NCI-H1694 (cell line): ENCODE results near the gene AADACL4.
"Not testable (repeated sequence)": the region's sequence is repeated elsewhere in the genome, so short reads cannot be mapped to it uniquely, and the experiment has no call there.

Source experiments
- DNase-seq: peaks from one replicate; lab custom pipeline; 2025; lab: John Stamatoyannopoulos, UW

The AADACL4 gene

DNA sequence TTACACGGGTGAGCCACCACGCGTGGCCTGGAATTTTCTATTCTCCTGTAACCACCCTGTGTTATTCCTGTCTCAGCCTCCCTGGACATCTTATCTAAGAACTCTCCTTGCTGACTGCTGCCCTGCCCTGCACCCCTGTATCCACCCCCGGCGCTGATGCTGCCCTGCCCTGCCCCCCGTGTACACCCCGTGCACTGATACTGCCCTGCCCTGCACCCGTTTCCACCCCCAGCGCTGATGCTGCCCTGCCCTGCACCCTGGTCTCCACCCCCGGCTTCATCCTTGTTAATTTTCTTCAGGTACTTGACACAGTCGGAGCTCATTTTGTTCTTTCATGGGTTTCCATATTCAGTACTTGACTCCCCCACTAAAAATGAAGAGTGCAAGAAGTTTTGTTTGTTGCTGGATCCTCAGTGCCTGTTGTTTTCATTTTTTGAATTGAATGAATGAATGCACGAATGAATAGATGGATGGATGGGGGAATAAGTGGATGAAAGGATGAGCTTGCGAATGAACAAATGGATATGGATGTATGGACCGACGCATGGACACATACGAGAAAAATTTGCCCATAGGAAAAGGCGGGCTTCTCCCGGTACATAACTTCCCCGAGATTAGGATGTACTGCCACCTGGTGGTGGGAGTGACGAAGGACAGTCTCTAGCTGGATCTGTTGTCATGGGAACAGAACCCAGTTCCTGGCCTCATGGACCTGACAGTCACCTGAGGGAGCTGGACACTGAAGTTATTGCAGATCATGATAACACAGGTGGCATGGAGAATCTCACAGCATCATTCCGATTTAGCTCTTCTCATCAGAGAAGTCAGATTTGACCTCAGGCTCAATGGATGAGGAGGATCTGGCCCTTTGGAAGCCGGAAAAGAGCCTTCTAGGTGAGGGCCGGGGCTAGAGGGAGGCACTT, 14.9 kb downstream of the AADACL4 start:
- DNase-seq = peak; percentile 47

DNA sequence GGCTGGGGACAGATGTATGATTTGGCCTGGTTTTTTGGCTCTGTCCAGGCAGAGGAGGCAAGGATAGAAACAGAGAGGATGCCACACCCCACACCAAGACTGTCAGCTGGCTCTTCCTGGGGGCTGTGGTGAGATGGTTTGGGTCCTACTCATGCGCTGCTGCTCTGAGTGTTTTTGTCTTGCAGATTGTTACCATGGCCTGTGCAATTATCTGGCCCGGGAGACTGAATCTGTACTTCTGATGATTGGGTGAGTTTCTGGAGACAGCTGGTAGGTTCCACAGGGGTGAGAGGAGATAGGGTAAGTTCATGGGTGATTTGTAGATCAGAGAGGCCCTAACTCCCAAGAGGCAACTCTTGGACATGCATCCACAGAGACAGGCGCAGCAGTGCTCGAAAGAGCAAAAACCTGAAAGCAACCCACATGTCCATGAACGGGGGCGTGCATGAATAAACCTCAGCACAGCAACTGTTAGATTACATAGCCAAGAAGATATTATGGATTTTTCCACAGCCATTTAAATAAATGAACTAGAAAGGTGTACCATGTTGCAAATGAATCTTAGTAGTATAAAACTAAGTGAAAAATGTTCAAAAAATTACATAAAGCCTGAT, 17.8 kb downstream of the AADACL4 start:
- no peak for DNase-seq

DNA sequence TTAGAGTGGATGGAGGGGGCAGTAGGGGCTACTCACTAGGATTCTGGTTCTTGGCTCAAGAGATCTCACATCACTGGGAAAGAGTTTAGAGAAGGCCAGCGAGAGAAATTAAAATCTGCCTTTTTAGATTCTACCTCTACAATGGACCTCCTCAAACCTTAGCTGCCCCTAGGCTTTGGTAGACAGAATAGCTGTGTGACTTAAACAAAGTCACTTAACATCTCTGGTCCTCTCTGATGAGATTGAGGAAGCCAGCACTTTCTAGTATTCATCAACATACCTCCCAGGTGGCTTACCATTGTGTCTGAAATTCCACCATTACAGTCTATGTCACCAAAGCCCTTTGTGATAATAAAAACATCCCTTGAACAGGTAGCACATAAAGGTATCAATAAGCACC, 18.7 kb downstream of the AADACL4 start:
- DNase-seq = no peak

DNA sequence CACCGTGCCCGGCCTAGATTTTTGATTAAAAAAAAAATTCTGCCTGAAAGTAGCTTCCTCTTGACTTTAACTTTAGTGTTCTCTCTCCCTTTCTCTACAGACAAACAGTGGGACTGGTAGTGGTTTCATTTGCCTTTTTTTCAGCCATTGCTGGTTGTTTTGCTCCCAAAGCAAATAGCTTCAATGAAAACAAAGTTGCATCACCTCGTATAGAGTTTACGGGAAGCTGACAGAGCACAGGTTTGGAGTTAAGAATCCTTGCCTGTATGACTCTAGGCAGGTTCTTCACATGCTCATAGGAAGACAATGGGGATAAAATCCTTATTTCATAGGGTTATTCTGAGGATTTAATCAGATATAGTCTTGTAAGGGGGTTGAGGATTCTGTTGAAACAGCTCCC, 21.6 kb downstream of the AADACL4 start:
- DNase-seq = no peak

DNA sequence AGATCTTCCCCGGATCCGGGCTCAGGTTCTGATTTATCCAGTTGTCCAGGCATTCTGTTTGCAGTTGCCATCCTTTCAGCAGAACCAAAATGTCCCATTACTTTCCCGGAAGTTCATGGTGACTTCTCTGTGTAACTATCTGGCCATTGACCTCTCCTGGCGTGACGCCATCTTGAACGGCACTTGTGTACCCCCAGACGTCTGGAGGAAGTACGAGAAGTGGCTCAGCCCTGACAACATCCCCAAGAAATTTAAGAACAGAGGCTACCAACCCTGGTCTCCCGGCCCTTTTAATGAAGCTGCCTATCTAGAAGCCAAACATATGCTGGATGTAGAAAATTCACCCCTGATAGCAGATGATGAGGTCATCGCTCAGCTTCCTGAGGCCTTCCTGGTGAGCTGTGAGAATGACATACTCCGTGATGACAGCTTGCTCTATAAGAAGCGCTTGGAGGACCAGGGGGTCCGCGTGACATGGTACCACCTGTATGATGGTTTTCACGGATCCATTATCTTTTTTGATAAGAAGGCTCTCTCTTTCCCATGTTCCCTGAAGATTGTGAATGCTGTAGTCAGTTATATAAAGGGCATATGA, 22.4 kb downstream of the AADACL4 start:
- no peak for DNase-seq

DNA sequence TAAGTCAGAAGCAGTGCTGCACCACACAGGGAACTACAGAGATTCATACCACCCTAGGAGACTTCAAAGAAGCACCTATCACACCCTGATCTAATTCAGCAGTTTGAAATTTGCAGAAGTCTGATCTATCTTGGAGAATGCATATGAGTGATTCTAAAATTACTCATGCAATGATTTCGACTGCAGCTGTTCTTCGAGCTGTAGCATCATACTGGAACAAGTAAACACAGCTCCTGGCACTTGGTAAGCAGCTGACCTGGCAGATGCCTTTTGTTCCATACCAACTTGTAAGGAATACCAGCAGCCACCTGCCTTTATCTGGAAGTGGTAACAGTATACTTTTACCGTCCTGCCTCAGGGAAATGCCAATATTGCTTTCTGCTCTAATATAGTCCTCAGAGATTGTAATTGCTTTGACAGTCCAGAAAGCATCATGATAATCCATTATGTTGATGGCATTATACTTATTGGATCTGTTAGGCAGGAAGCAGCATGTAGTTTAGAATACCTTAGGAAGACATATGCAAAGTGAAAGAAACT, 25.7 kb downstream of the AADACL4 start:
- no peak for DNase-seq

DNA sequence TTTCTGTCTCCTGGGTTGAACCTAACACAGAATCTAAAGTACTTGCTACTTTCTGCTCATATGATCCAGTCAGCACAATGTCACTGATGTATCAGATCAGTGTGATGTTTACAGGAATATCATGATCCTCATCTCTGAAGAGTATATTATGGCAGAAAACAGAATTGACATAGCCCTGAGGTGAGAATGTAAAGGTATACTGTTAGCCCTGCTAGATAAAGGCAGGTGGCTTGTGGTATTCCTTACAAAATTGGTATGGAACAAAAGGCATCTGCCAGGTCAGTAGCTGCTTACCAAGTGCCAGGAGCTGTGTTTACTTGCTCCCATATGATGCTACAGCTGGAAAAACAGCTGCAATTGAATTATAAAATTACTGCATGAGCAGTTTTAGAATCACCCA, 30.5 kb downstream of the AADACL4 start:
- DNase-seq = no peak

DNA sequence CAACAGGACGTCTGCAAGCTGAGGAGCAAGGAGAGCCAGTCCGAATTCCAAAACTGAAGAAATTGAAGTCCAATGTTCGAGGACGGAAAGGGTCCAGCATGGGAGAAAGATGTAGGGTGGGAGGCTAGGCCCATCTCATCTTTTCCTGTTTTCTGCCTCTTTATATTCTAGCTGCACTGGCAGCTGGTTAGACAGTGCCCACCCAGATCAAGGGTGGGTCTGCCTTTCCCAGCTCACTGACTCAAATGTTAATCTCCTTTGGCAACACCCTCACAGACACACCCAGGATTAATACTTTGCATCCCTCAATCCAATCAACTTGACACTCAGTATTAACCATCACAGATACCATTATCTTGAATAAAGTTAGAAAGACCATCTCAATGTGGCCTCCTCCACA, 32.2 kb downstream of the AADACL4 start:
- DNase-seq = not testable (repeated sequence)

DNA sequence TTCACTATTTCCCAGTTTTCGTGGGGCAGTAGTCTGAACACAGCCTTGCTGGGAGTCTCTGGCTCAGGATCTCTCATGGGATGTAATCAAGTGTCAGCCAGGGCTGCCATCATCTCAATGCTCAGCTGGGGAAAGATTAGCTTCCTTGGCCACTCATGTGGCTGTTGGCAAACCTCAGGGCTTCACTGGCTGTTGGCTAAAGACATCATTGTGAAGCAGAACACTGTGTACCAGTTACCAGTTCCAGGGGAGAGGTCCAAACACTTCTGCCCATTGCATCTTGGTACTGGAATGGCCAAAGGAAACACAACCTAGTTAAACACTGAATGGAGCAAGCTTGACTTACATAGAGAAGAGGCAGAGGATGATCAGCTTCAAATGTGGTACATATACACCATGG, 33.7 kb downstream of the AADACL4 start:
- DNase-seq = no peak

DNA sequence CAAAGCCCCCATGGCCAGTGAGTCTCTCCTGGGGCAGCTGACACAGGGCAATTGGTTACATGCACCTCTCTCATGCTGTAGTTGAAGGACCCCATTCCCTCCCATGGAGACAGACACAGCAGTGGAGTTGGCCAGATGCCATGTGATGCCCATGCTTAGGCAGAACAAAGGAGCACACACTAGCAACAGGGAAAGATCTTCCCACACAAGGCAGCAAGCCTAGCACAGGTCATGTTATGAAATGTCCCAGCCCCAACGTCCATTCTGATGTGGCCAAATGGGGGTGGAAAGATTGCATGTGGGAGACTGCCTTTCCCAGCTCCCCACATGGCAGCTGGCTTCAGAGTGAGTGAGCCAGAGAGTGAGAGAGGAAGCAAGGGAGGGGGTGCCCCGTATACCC, 34.5 kb downstream of the AADACL4 start:
- DNase-seq = no peak

DNA sequence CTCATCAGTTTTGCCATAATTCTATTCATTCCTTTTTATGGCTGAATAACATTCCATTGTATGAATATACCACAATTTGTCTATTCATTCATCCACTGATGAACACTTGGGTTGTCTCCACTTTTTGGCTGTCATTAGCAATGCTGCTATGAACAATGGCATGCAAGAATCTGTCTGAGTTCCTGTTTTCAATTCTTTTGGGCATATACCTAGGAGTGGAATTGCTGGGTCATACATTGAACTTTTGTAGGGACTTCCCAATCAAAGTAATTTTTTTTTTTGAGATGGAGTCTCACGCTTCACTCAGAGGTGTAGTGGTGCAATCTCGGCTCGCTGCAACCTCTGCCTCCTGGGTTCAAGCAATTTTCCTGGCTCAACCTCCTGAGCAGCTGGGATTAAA, 34.9 kb downstream of the AADACL4 start:
- DNase-seq = no peak

DNA sequence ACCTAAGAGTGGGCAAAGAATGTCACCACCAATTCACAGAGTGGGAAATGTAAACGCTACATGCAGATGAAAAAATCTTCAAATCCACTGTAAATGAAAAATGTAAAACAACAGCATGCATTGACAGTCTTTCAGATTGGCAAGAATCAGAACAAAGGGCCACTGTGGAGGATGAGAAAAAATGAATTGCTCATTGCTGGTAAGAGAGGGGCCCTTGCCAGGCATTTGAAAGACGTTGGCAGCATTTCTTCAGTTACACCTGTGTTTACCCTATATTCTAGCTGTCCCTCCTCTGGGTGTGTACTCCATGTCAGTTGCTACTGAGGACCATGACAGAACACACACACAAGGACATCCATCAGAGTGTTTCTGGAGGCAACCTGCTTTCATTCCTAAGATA, 46.3 kb downstream of the AADACL4 start:
- DNase-seq = no peak

DNA sequence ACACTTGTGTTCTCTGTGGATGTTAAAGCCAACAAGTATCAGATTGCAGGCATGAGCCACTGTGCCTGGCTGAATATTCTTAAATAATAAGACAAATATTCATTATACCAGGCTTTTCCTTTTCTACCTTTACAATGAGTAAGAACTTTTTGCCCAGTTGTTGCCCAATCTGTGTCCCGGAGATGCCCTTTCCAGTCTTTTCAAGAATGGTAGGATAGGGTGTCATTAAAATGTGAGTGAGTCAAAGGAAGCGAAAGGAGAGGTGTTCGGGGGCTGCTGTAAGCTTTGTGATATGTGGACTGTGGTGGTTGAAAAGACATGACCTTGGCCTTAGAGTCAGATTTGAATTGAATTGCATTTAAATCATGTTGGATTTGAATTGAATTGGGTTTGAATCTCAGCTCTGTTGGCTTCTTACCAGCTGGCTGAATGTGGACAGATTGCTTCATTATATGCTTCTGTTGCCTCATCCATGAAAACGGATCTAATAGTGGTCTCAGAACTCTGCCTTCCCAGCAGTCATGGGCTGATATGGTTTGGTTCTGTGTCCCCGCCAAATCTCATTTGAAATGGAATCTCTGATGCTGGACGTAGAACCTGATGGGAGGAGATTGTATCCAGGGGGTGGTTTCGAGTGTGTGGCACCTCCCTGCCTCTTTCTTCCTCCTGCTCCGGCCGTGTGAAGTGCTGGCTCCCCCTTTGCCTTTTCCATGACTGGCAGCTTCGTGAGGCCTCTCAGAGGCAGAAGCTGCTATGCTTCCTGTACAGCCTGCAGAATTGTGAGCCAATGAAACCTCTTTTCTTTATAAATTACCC, 49.3 kb downstream of the AADACL4 start:
- DNase-seq = no peak

DNA sequence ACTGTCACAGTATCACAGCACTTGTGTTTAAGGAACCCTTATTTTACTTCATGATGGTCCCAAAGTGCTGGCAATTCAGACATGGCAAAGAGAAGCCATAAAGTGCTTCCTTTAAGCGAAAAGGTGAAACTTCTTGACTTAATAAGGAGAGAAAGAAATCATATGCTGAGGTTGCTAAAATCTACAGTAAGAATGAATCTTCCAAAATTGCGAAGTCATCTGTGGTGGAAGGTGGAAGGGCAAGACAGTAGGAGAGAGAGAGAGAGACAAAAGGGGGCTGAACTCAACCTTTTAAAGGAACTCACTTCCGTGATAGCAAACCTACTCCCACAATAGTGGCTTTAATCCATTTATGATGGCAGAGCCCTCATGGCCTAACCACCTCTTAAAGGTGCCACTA, 52.8 kb downstream of the AADACL4 start:
- DNase-seq = no peak

DNA sequence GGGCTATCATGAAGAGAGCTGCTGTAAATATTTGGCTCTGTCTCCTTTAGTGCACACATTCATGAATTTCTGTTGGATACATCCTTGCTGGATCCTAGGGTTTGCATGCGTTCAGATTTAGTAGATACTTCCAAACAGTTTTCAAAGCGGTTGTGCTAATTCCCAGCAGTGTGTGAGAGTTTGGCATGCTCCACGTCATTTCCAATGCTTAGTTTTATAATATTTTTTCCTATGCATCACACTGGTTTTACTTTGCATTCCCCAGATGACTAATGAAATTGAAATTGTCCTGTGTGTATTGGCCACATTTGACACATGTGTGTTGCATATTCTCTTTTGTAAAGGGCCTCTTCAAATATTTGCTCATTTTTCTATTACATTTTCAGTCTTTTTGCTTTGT, 53.5 kb downstream of the AADACL4 start:
- no peak for DNase-seq

DNA sequence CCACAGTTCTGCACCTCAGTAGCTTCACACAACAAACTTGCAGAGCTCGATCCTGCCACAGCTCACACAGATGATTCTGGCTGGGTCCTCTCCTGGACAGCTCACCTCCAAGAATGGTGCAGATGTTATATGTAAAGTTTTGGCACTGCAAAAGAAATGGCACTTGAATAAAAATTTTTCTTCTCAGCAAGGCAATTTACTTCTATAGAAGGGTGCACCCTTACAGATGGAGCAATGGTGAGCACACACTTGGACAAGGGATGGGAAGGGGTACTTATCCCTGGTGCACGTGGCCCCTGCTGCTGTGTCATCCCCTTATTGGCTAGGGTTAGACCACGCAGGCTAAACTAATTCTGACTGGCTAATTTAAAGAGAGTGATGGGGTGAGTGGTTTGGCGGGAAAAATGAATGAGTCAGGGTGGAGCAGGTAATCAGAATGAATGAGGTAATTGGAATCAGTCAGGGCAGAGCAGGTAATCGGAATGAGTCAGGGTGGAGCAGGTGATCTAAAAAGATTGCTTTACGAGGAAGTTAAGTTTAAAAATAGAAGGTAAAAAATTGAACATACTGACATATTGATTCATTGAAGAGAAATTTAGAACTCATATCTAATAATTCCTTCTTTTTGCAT, 60.1 kb downstream of the AADACL4 start:
- no peak for DNase-seq

DNA sequence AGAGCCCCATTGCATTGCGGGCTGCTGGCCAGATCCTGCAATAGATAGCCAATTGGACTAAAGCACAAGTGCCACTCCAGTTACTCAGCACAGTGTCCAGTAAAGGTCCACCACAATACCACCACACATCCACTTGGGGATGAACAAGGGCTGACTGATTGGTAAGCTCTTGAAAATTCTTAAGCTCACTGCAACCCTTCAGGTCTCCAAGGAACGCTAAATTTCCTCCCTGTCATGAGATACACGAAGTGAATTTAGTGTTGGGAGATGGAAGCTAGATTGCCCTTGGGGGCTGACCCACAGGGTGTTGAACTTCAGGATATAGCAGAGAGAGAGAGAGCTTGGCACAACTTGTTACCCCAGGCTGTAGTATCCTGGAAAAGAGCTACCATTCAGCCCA, 62.2 kb downstream of the AADACL4 start:
- no peak for DNase-seq

DNA sequence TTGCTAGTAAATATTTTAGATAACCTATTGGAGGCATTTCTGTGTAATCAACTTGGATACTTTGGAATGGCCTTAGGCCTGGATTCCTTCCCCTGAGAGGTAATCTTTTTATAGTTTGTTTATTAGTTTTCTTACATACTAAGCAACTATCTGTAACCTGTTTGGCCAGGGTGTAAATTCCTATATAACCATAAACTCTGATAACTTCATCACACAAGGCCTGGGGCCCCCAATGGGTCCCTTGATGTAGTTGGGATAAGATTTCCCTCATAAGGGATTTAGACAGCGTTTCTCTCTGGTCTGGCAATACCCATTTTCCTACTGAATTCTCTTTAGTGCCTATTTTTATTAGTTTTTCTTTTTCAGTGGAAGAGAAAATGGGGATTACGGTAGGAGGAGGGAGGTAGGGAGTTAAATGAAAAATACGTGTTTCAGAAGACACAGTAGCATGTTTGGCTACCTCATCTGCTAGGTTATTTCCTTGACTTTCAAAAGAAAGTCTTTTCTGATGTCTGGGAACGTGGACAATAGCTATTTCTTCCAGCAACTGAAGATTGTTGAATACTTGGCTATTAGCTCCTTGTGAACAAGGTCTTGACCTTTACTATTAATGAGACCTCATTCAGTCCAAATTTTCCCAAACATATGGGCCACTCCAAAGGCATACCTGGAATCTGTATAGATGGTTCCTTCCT, 64.7 kb downstream of the AADACL4 start:
- no peak for DNase-seq

DNA sequence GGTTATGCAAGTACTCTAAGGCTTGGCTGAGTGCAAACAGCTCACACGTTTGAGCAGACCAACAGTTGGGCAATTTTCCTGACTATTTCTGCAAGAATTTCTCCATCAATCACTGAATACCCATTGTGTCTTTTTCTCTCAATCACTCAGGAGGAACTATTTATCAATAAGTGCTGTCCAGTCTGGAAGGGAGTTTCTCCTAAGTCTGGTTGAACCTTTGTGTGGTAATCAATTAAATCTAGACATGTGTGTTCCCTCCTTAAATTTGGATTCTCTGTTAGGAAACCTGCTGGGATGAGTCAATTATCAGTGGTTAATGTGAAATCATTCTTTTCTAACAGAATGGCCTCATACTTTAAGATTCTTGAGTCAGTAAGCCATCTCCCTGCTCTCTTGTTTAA, 65.2 kb downstream of the AADACL4 start:
- DNase-seq = no peak

DNA sequence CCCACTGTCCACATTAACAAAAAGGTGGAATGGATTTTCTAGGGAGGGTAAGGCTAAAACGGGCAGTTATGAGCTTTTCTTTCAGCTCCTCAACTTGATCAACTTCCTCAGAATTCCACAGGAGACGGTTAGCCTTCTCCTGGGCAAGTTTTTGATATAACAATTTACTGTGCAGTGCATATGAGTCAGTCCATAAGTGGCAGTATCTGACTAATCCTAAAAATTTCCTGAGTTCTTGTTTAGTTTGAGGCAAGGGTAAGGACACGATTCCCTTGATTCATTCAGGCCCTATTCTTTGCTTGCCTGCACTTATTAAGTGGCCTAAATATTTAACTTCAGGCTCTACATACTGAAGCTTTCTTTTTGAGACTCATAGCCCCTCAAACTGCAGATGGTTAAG, 65.8 kb downstream of the AADACL4 start:
- no peak for DNase-seq

DNA sequence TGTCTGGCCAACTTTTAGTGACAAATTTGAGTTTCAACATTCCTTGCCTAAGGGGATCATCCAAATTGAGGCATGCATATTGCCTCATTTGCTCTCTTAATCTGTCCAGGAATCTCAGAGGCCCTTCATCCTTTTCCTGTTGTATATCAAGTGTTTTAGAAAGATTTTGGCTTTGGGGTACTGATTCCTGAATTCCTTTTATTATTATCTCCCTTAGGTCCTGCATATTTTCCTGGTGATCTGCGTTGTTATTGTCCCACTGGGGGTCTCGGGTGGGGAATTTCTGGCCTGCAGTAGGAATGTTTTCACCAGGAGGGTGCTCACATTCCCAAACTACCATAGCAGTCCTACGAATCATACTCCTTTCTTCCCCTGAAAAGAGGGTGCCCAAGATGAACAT, 67.7 kb downstream of the AADACL4 start:
- DNase-seq = no peak
